Activated CD8-positive, alpha-beta memory T cell treated with anti-CD3 and anti-CD28 coated beads, Interleukin-2, amount 10 ng/mL, durations not matched to agents 7 days and 5 days (primary cell): ENCODE measurements around the gene CAMTA1. TPM values are rescaled to one million over a fixed set of nuclear protein-coding genes. Genes with fewer than 3 reads are reported as not detected.

ENCODE experiments used
- ATAC-seq: fragments of 150-1000 bp; cut with Tn5 transposase; one replicate; pipeline ENCODE4 v1.10.0; 2021; ENCODE audit warnings: moderate library complexity
- CTCF ChIA-PET: fragments of 350-600 bp; sonication (Branson Sonifier 250); formaldehyde crosslinking; loops from one replicate; lab custom pipeline; 2021; ENCODE audit warnings: antibody characterized with exemption; lab: Charles Lee
- DNase-seq: peaks from one replicate; pipeline ENCODE4 v3.0.0-alpha.2; 2020
- H3K27ac Mint-ChIP-seq: one replicate; pipeline ENCODE4 v1.8.0; 2021; ENCODE audit warnings: mild to moderate bottlenecking, mixed read lengths
- H3K27me3 Mint-ChIP-seq: one replicate; pipeline ENCODE4 v1.8.0; 2021; ENCODE audit warnings: mixed read lengths
- H3K36me3 Mint-ChIP-seq: one replicate; pipeline ENCODE4 v1.8.0; 2021; ENCODE audit warnings: mild to moderate bottlenecking, mixed read lengths
- H3K4me1 Mint-ChIP-seq: one replicate; pipeline ENCODE4 v1.8.0; 2021; ENCODE audit warnings: mixed read lengths
- H3K4me3 Mint-ChIP-seq: one replicate; pipeline ENCODE4 v1.8.0; 2021; ENCODE audit warnings: mild to moderate bottlenecking, moderate library complexity, mixed read lengths
- H3K9me3 Mint-ChIP-seq: one replicate; pipeline ENCODE4 v1.8.0; 2022; ENCODE audit warnings: low read depth, mixed read lengths
- total RNA-seq, 2 experiments: library from RNA; stranded (reverse); gene quantifications; one replicate each; pipeline ENCODE4 v1.2.3, GENCODE V29; 2021

CAMTA1 gene
- total RNA-seq, 2 experiments from 2014 or later, result 42.8 to 43.2 TPM

GRCh38 chr1:6962996-6963911, 178.0 kb downstream of the CAMTA1 start:
- peak; percentile 60 for ATAC-seq
- CTCF ChIA-PET, result no interaction called here

GRCh38 chr1:6963912-6964307, 178.7 kb downstream of the CAMTA1 start:
- Mint-ChIP-seq H3K27me3 (peaks cover 51% of the 10 kb centered on the region), H3K4me1 (peaks cover 14% of the 10 kb centered on the region), H3K36me3 (no peaks in the 10 kb centered on the region), H3K9me3 (no peaks in the 10 kb centered on the region), H3K27ac (no peak overlapping the region), H3K4me3 (no peak overlapping the region)
- DNase-seq (no peak), ATAC-seq (no peak)
- CTCF ChIA-PET, result no interaction called here

More at GRCh38 chr1:6962996-6963911, 178.0 kb downstream of the CAMTA1 start:
- Mint-ChIP-seq H3K9me3 (no peaks in the 10 kb centered on the region), H3K27me3 (peaks cover 44% of the 10 kb centered on the region), H3K36me3 (no peaks in the 10 kb centered on the region), H3K4me1 (peaks cover 7% of the 10 kb centered on the region), H3K27ac (no peak overlapping the region), H3K4me3 (peak overlapping the region; percentile 26)
- peak; percentile 77 for DNase-seq

GRCh38 chr1:6965083-6965934, 180.1 kb downstream of the CAMTA1 start:
- H3K36me3 Mint-ChIP-seq, result no peaks in the 10 kb centered on the region
- no peak for ATAC-seq
- H3K4me1 Mint-ChIP-seq, result peaks cover 20% of the 10 kb centered on the region
- H3K4me3 Mint-ChIP-seq, result no peak overlapping the region
- no peak overlapping the region for H3K27ac Mint-ChIP-seq
- no peaks in the 10 kb centered on the region for H3K9me3 Mint-ChIP-seq
- H3K27me3 Mint-ChIP-seq, result peaks cover 53% of the 10 kb centered on the region
- DNase-seq, result no peak
- CTCF ChIA-PET, result no interaction called here

- peaks cover 47% of the 10 kb centered on the region for H3K27me3 Mint-ChIP-seq
Measured at GRCh38 chr1:6965935-6966241, 180.6 kb downstream of the CAMTA1 start.

GRCh38 chr1:6966326-6966725, 181.1 kb downstream of the CAMTA1 start:
- Mint-ChIP-seq H3K4me3 (no peak overlapping the region), H3K36me3 (no peaks in the 10 kb centered on the region), H3K27me3 (peaks cover 45% of the 10 kb centered on the region), H3K27ac (no peak overlapping the region), H3K4me1 (peaks cover 20% of the 10 kb centered on the region), H3K9me3 (no peaks in the 10 kb centered on the region)
- no peak for ATAC-seq
- DNase-seq, result no peak
- CTCF ChIA-PET, result no interaction called here

More at GRCh38 chr1:6965935-6966241, 180.6 kb downstream of the CAMTA1 start:
- peaks cover 20% of the 10 kb centered on the region for H3K4me1 Mint-ChIP-seq
- ATAC-seq (no peak), DNase-seq (no peak)
- no peaks in the 10 kb centered on the region for H3K36me3 Mint-ChIP-seq
- no peak overlapping the region for H3K4me3 Mint-ChIP-seq
- CTCF ChIA-PET, result no interaction called here
- H3K27ac Mint-ChIP-seq, result no peak overlapping the region
- H3K9me3 Mint-ChIP-seq, result no peaks in the 10 kb centered on the region

- H3K9me3 Mint-ChIP-seq, result no peaks in the 10 kb centered on the region
- no peak overlapping the region for H3K27ac Mint-ChIP-seq
- H3K27me3 Mint-ChIP-seq, result peaks cover 43% of the 10 kb centered on the region
- DNase-seq, result no peak
- no peaks in the 10 kb centered on the region for H3K36me3 Mint-ChIP-seq
- ATAC-seq, result no peak
- CTCF ChIA-PET, result interaction anchor here (1.0 kb wide), 1 partner anchor 103 kb away, joined by 3 read pairs; no protein-coding TSS in a partner anchor
- no peak overlapping the region for H3K4me3 Mint-ChIP-seq
- peaks cover 20% of the 10 kb centered on the region for H3K4me1 Mint-ChIP-seq
Measured at GRCh38 chr1:6967431-6968111, 182.3 kb downstream of the CAMTA1 start.

- ATAC-seq (no peak), DNase-seq (peak; percentile 53)
- H3K4me3 Mint-ChIP-seq, result no peak overlapping the region
- no peaks in the 10 kb centered on the region for H3K36me3 Mint-ChIP-seq
- H3K27me3 Mint-ChIP-seq, result peaks cover 40% of the 10 kb centered on the region
- H3K27ac Mint-ChIP-seq, result no peak overlapping the region
- CTCF ChIA-PET, result no interaction called here
- H3K4me1 Mint-ChIP-seq, result peaks cover 13% of the 10 kb centered on the region
- H3K9me3 Mint-ChIP-seq, result no peaks in the 10 kb centered on the region
Measured at GRCh38 chr1:6969106-6969505, 183.9 kb downstream of the CAMTA1 start.

GRCh38 chr1:6969762-6970161, 184.5 kb downstream of the CAMTA1 start:
- Mint-ChIP-seq H3K36me3 (no peaks in the 10 kb centered on the region), H3K4me3 (no peak overlapping the region), H3K9me3 (no peaks in the 10 kb centered on the region), H3K27ac (no peak overlapping the region), H3K27me3 (peaks cover 35% of the 10 kb centered on the region), H3K4me1 (peaks cover 13% of the 10 kb centered on the region)
- DNase-seq (no peak), ATAC-seq (no peak)
- CTCF ChIA-PET, result no interaction called here

GRCh38 chr1:6970221-6970620, 185.0 kb downstream of the CAMTA1 start:
- Mint-ChIP-seq H3K9me3 (no peaks in the 10 kb centered on the region), H3K4me3 (no peak overlapping the region), H3K27me3 (peaks cover 34% of the 10 kb centered on the region), H3K4me1 (peaks cover 13% of the 10 kb centered on the region), H3K36me3 (no peaks in the 10 kb centered on the region), H3K27ac (no peak overlapping the region)
- CTCF ChIA-PET, result no interaction called here
- no peak for DNase-seq
- no peak for ATAC-seq

GRCh38 chr1:6971048-6971447, 185.8 kb downstream of the CAMTA1 start:
- Mint-ChIP-seq H3K27ac (no peak overlapping the region), H3K4me1 (peaks cover 13% of the 10 kb centered on the region), H3K36me3 (no peaks in the 10 kb centered on the region), H3K27me3 (peaks cover 27% of the 10 kb centered on the region), H3K4me3 (no peak overlapping the region), H3K9me3 (no peaks in the 10 kb centered on the region)
- DNase-seq (no peak), ATAC-seq (no peak)
- CTCF ChIA-PET, result no interaction called here

GRCh38 chr1:6971699-6972098, 186.4 kb downstream of the CAMTA1 start:
- Mint-ChIP-seq H3K4me3 (no peak overlapping the region), H3K36me3 (no peaks in the 10 kb centered on the region), H3K27me3 (peaks cover 24% of the 10 kb centered on the region), H3K4me1 (peaks cover 13% of the 10 kb centered on the region), H3K9me3 (no peaks in the 10 kb centered on the region), H3K27ac (no peak overlapping the region)
- ATAC-seq (no peak), DNase-seq (no peak)
- CTCF ChIA-PET, result no interaction called here

GRCh38 chr1:6972399-6972798, 187.1 kb downstream of the CAMTA1 start:
- H3K4me1 Mint-ChIP-seq, result peaks cover 13% of the 10 kb centered on the region
- no peaks in the 10 kb centered on the region for H3K36me3 Mint-ChIP-seq
- no peak for ATAC-seq
- peaks cover 23% of the 10 kb centered on the region for H3K27me3 Mint-ChIP-seq
- CTCF ChIA-PET, result no interaction called here
- no peak for DNase-seq
- no peak overlapping the region for H3K4me3 Mint-ChIP-seq
- H3K9me3 Mint-ChIP-seq, result no peaks in the 10 kb centered on the region
- no peak overlapping the region for H3K27ac Mint-ChIP-seq

GRCh38 chr1:6975331-6976043, 190.2 kb downstream of the CAMTA1 start:
- Mint-ChIP-seq H3K4me1 (no peaks in the 10 kb centered on the region), H3K27ac (no peak overlapping the region), H3K4me3 (no peak overlapping the region), H3K9me3 (no peaks in the 10 kb centered on the region), H3K27me3 (peaks cover 5% of the 10 kb centered on the region), H3K36me3 (no peaks in the 10 kb centered on the region)
- CTCF ChIA-PET, result no interaction called here
- DNase-seq (no peak), ATAC-seq (no peak)
